Kidney tubule cell (primary cell): ENCODE results near the gene DMAC2L.

Experiments used
- DNase-seq: peaks from one replicate; pipeline ENCODE4 v3.0.0-alpha.2; 2018; ENCODE audit warnings: low spot score

DMAC2L gene

GRCh38 chr14:50321009-50321660, 9.0 kb downstream of the DMAC2L start:
- DNase-seq = peak; percentile 93

DNA sequence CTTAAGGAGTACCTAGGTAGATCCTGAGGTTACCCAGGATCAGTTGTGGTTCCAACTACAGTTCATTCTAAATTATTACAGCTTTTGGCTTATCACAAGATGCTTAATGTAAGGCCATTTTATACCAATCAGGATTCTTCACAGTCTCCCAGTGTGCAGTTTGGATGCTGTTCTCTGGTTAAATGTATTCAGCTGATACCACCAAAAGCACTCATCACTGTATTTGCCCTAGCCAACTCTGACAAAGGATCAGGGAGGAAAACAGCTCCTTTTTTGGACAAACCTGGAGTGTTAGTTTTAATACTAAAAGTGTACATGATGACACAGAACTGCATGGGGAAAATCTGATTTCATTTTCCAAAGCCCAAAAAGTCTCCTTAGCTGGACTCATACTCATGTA, 19.5 kb downstream of the DMAC2L start:
- DNase-seq = no peak

GRCh38 chr14:50333014-50333509, 20.9 kb downstream of the DMAC2L start:
- DNase-seq = peak; percentile 50

DNA sequence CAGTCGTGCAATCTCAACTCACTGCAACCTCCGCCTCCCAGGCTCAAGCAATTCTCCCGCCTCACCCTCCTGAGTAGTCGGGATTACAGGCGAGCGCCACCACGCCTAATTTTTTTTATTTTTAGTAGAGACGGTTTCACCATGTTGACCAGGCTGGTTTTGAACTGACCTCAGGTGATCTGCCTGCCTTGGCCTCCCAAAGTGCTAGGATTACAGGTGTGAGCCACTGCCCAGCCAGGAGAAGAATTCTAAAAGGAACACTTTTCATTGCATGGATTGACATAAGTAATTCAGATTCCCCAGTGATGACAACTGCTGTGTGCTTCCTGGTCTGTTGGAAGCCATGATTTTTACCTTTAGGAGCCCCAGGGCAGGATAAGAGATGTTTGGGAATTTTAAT, 22.1 kb downstream of the DMAC2L start:
- DNase-seq = peak; percentile 33

DNA sequence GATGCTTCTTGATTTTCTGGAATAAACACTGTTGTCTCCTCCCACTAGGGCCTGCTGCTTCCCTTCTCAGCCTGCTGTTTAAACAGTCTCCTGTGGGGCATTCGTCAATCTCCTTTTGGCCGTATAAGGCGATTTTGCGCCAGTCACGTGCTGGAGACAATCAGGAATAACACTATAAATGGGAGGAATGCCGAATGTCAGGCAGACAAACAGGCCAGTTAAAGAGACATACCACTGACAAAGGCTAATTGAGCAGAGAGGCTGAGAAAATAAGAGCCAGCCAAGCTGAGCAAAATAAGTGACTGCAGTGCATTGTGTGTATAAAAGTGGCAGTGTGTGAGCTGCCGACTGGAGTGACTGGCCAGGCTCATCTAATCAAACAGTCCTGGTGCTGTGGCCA, 23.3 kb downstream of the DMAC2L start:
- DNase-seq = peak; percentile 47

- no peak for DNase-seq
Observed at GRCh38 chr14:50335989-50336824, 24.1 kb downstream of the DMAC2L start.

GRCh38 chr14:50338587-50338986, 26.5 kb downstream of the DMAC2L start:
- DNase-seq = no peak

- DNase-seq = no peak
Observed at GRCh38 chr14:50339178-50339804, 27.2 kb downstream of the DMAC2L start.

DNA sequence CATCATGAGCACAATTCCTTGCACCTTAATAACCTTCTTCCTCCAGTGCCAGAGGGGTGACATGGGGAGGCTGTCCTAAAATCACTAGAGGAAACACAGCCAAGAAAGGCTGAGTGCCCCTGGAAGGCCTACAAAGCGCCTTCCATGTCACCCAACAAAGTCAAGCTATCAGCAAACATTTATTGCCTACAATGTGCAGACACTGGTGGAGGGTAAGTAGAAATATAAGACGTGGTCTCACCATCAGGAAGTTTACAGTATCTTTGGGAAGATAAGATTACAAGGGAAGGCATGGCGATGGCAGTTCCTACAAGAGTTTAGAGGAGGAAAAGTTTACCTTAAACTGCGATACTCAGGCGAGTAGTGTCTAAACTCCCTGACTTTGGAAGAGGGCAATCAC, 27.9 kb downstream of the DMAC2L start:
- no peak for DNase-seq

DNA sequence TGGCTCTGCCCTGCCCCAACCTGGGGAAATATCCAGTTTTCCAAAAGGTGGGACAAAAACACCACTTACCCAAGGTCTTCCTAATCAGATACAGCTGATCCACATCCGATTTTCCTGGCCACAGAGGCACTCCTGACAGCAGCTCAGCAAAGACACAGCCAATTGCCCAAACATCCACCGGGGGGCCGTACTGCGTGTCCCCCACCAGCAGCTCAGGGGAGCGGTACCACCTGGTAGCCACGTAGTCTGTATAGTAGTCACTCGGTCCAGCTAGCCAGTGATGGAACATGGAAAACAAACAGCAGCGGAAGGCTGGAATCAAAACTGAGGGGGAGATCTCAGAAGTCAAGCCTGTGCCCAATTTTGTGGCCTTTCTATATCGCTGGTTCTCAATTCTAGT, 28.8 kb downstream of the DMAC2L start:
- DNase-seq = no peak

DNA sequence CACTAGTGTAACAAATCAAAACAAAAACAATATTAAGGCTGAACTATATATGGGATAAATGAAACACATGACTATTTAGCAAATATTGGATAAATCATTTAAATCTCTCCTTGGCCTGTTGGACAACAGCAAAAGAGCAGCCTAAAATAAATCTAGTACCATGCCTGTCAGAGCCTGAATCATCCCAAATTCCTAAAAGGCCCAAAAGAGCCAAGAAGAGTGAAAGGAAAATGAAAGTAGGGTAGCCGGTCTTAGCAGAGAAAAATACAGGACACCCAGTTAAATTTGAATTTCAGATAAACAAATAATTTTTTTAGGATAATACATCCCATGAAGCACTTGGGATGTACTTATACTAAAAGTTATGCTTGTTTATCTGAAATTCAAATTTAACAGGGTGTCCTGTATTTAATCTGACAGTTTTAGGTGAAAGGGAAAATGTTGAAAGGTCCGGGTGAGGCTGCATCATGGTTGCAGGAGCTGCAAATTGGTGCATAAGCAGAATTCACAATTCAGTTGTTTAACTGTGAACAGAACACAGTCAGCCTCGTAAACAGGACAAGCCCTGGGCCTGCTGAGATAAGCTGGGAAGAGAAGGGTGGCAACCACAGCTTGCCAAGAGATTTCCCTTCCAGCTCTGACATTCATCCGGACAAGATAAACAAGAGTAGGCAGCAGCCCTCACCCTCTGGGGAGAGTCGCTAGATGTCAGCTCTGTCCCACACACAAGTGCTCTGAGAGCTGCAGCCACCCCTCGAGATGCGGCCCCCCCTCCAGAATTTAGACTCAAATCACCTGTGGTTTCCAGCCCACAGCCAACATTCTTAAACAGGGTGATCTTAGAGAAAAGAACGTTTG, 30.3 kb downstream of the DMAC2L start:
- peak; percentile 79 for DNase-seq

DNA sequence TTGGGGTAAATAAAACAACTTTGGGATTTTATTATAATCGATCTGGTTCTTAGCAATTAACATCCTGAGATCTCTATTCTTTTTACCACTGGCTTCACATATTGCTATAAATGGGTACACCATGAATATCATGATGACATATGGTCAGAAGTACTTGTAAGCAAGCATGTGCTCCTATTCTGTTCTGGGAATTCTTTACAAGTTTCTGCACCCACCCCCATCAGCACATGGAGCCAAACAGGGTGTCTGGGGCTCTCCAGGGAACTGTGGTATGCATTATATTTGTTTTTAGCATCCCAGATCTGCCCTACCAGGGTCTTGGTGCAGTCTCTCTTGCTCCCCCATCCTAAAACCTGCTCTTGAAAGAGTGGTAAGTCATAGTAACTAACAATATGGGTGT, 31.3 kb downstream of the DMAC2L start:
- DNase-seq = no peak

- peak; percentile 93 for DNase-seq
Observed at GRCh38 chr14:50344116-50344775, 32.1 kb downstream of the DMAC2L start.

- DNase-seq = peak; percentile 27
Observed at GRCh38 chr14:50344876-50345563, 32.9 kb downstream of the DMAC2L start.

DNA sequence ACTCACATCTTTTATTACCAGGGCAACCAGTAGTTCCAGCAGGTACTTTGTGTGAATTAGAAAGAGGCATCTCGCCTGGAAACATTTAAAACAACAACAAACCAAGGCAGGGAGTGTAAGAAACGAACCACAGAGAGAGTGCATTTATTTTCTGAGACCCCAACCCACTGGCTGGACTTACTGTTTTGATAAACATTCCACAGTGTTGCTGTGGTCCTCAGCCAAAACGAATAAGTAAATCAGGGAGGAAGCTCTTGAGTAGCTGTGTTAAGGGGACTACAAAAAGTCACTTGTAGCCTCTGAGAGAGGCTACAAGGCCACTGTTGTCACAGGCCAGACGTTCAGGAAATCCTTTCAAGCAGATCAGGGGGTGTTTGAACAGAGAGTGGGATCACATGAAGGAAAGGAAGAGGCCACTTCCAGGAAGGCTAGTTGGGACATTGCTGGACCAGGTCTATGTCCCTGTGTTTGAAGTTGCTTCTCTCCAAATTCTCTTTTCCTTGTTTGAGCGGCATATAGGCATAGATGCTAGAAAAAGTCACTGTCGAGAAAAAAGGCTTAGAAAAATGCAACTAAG, 33.8 kb downstream of the DMAC2L start:
- peak; percentile 27 for DNase-seq

DNA sequence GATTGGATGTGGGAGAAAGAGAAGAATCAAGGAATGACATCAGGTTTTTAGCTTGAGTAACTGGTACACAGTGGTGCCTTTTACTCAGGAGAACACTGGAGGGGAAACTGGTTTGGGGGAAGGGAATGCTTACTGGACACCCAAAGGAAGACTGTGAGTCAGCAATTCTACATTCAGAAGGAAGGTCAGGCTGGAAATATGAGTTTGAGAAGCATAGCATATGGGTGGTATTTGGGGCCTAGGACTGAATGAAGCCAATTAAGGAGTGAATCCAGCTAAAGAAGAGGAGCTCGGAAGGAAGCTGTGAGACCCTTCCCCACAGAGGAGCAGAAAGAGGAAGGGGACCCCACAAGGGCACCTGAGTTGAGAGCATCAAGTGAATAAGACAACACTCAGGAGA, 35.4 kb downstream of the DMAC2L start:
- DNase-seq = peak; percentile 73

- no peak for DNase-seq
Observed at GRCh38 chr14:50348933-50349332, 36.8 kb downstream of the DMAC2L start.

- peak; percentile 81 for DNase-seq
Observed at GRCh38 chr14:50350975-50351374, 38.9 kb downstream of the DMAC2L start.

GRCh38 chr14:50352584-50352983, 40.5 kb downstream of the DMAC2L start:
- no peak for DNase-seq

DNA sequence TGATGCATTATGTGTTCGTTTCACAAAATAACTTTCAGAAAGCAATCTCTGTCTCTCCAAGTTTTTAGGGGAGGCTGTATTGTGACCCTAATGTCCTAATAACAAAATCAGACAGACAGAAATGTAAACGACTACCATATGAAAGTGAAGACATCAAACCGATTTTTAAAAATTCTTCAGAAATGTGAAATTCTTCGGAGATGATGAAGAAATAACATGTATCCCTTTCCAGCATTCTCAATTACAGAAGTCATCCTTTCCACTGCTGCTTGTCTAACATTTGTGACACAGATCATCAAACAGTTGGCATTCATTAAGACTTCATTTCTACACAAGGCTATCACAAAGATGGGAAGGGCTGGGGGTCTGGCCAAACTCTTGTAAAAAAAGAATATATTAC, 41.0 kb downstream of the DMAC2L start:
- DNase-seq = no peak
